Measurements from ENCODE around the gene KLHL29. TPM values are rescaled to one million over a fixed set of nuclear protein-coding genes. Genes with fewer than 3 reads are reported as not detected.

KLHL29 gene
- total RNA-seq, 2 experiments from 2014 or later = 2.5 to 2.7 TPM

DNA sequence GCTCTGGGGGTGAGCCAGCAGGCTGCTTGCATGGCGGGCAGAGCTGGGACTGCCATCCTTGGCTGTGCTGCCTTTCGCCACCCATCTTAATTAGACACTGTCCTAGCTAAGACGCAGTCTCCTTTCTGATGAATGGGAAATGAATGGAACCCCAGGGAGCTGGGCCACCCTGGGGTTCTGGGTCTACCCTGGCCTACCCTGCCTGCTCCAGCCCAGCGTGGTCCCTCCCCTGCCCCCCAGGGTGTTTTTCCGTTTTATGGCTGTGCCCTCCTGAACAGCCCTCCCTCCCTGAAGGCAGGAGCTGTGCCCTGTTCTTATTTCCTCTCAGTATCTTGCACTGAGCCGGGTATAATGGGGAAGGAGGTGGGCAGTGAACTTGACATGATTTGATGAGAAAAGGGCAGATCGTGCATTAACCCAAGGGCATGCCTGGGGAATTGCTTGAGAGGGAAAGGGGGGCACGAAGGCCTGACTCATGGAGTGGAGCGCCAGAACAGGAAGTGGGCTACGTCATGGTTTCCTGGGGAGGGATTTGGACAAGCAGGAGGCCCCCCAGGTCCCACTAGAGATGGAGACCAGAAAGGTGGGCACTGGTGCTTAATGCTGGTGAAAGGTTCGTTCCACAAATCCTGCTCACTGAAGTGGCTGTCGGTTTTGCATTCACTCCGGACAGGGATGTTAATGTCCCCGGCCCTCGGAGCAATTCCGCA lies 165.0 kb downstream of the KLHL29 start:
- Mint-ChIP-seq H3K9me3 (no peaks in the 10 kb centered on the region), H3K27me3 (no peaks in the 10 kb centered on the region), H3K27ac (no peak overlapping the region), H3K4me1 (ENCODE audit: low read depth) (no peaks in the 10 kb centered on the region), H3K36me3 (ENCODE audit: low read depth) (no peaks in the 10 kb centered on the region), H3K4me3 (no peak overlapping the region)
- Histone ChIP-seq H3K4me1 (ENCODE audit: insufficient read depth, low read length) (no peaks in the 10 kb centered on the region), H3K36me3 (ENCODE audit: insufficient read depth, low read length) (no peaks in the 10 kb centered on the region), H3K27ac (ENCODE audit: low read depth in 1 of 2, low read length in 2 of 2) (no peak overlapping the region), H3K4me3 (ENCODE audit: low read length) (no peak overlapping the region), H3K27me3 (ENCODE audit: control insufficient read depth in 1 of 2, insufficient read depth in 2 of 2, low read length in 2 of 2) (no peaks in the 10 kb centered on the region), H3K9me3 (ENCODE audit: control insufficient read depth in 1 of 2, insufficient read depth in 1 of 2, low read length in 2 of 2) (no peaks in the 10 kb centered on the region)
- ATAC-seq (ENCODE audit: poor library complexity) = no peak
- ChIA-PET POLR2A (no interaction called here), CTCF (no interaction called here)
- DNase-seq = no peak
- intact Hi-C loops (cut with DNase I, micrococcal nuclease) = no loop called here
- TF ChIP-seq, protein P1, sequence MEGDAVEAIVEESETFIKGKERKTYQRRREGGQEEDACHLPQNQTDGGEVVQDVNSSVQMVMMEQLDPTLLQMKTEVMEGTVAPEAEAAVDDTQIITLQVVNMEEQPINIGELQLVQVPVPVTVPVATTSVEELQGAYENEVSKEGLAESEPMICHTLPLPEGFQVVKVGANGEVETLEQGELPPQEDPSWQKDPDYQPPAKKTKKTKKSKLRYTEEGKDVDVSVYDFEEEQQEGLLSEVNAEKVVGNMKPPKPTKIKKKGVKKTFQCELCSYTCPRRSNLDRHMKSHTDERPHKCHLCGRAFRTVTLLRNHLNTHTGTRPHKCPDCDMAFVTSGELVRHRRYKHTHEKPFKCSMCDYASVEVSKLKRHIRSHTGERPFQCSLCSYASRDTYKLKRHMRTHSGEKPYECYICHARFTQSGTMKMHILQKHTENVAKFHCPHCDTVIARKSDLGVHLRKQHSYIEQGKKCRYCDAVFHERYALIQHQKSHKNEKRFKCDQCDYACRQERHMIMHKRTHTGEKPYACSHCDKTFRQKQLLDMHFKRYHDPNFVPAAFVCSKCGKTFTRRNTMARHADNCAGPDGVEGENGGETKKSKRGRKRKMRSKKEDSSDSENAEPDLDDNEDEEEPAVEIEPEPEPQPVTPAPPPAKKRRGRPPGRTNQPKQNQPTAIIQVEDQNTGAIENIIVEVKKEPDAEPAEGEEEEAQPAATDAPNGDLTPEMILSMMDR (IDR thresholded peaks at IDR 0.05) = no peak

DNA sequence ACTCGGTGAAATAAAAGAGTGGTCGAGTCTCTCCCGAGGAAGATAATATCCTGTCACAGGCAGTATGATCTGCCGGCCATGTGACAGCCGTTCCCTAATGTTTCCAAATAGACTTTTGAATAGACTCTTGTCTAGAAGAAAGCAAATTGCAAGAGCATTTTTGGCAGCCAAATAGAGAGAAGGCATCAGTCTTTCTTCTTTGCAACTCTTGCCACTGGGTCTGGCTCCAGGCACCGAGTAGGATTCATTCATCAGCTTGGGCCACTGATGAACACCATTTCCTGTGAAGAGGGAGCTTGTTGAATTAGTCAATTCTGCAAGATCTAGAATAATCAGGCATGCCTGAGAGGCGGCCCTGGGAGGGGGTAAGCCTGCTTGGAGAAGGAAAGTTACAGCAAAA lies 165.6 kb downstream of the KLHL29 start:
- CTCF ChIA-PET = no interaction called here
- H3K4me1 ChIP-seq (ENCODE audit: insufficient read depth, low read length) = no peaks in the 10 kb centered on the region
- Mint-ChIP-seq H3K4me1 (ENCODE audit: low read depth) (no peaks in the 10 kb centered on the region), H3K4me3 (no peak overlapping the region), H3K36me3 (ENCODE audit: low read depth) (no peaks in the 10 kb centered on the region), H3K27me3 (no peaks in the 10 kb centered on the region), H3K27ac (no peak overlapping the region), H3K9me3 (no peaks in the 10 kb centered on the region)
- ATAC-seq (ENCODE audit: poor library complexity) = no peak
- H3K27me3 ChIP-seq (ENCODE audit: control insufficient read depth in 1 of 2, insufficient read depth in 2 of 2, low read length in 2 of 2) = no peaks in the 10 kb centered on the region
- TF ChIP-seq, protein P1 (IDR thresholded peaks at IDR 0.05) = no peak
- no peak overlapping the region for H3K27ac ChIP-seq (ENCODE audit: low read depth in 1 of 2, low read length in 2 of 2)
- no peaks in the 10 kb centered on the region for H3K36me3 ChIP-seq (ENCODE audit: insufficient read depth, low read length)
- H3K9me3 ChIP-seq (ENCODE audit: control insufficient read depth in 1 of 2, insufficient read depth in 1 of 2, low read length in 2 of 2) = no peaks in the 10 kb centered on the region
- POLR2A ChIA-PET = no interaction called here
- H3K4me3 ChIP-seq (ENCODE audit: low read length) = no peak overlapping the region
- intact Hi-C loops (cut with DNase I, micrococcal nuclease) = no loop called here
- no peak for DNase-seq

DNA sequence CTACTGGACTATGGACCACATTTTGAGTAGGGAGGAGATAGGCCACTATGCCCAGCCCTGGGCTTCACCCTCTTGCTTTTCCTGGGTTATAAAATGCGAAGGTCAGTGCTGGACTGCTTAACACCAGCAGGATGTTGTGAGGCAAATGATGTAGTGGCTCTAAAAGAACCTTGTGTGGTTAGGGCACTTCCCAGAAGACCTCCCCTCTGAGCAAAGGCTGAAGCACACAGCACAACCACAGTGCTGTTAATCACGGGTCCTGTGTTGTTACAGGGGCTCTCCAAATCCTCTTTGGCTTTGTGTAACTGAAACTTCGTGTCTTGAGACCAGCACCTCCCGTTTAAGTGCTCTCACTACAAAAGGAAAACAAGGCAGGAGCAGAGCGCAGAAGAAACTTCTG lies 166.9 kb downstream of the KLHL29 start:
- DNase-seq (no peak), ATAC-seq (ENCODE audit: poor library complexity) (no peak)
- Mint-ChIP-seq H3K4me3 (no peak overlapping the region), H3K9me3 (no peaks in the 10 kb centered on the region), H3K4me1 (ENCODE audit: low read depth) (no peaks in the 10 kb centered on the region), H3K27ac (no peak overlapping the region), H3K27me3 (no peaks in the 10 kb centered on the region), H3K36me3 (ENCODE audit: low read depth) (no peaks in the 10 kb centered on the region)
- POLR2A ChIA-PET = no interaction called here
- intact Hi-C loops (cut with DNase I, micrococcal nuclease) = no loop called here
- TF ChIP-seq, protein P1 (IDR thresholded peaks at IDR 0.05) = no peak
- H3K27ac ChIP-seq (ENCODE audit: low read depth in 1 of 2, low read length in 2 of 2) = no peak overlapping the region
- no peak overlapping the region for H3K4me3 ChIP-seq (ENCODE audit: low read length)
- H3K4me1 ChIP-seq (ENCODE audit: insufficient read depth, low read length) = no peaks in the 10 kb centered on the region
- no peaks in the 10 kb centered on the region for H3K27me3 ChIP-seq (ENCODE audit: control insufficient read depth in 1 of 2, insufficient read depth in 2 of 2, low read length in 2 of 2)
- CTCF ChIA-PET = no interaction called here
- no peaks in the 10 kb centered on the region for H3K9me3 ChIP-seq (ENCODE audit: control insufficient read depth in 1 of 2, insufficient read depth in 1 of 2, low read length in 2 of 2)
- H3K36me3 ChIP-seq (ENCODE audit: insufficient read depth, low read length) = no peaks in the 10 kb centered on the region
